ENCODE results near the gene PSMD11. TPM values are rescaled to one million over a fixed set of nuclear protein-coding genes. Genes with fewer than 3 reads are reported as not detected.
"Not testable (repeated sequence)": the region's sequence is repeated elsewhere in the genome, so short reads cannot be mapped to it uniquely, and the experiment has no call there.

PSMD11 gene
- total RNA-seq, 1 donor from 2014 or later: 83.2 TPM

DNA sequence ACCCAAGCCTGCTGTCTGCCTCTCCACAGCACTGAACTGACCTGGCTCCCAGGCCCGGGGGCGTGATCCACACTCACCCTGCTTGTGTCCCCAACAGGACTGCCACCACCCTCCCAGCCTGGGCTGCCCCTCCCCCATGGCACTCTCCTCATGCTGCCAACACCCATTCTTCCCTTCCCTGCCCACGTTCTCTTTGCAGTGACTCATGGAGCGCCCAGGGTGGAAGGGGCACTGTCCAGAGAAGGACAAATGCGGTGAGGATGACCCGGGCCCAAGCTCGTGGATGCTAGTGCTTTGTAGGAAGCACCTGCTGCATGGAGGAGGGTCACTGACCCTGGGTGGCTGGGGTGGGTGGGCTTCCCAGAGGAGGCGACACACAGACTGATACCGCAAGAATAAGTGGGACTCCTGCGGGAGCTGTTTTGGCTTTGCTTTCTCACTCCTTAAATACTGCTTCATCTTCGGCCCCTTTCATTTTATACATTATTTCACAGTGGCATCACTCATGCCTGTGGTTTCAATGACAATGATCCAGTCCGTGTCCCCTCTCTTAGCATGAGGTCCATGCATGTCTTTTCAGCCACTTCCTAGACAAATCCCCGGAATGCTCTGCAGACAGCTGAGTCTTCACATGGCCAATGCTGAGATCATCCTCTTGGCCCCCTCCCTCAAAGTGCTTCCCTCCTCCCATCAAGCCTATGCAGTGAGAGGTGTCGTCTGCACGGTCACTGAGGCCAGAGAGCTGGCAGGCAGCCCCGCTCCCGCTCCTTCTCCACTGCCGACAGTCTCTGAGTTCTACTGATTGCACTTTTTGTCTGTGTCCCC lies 60.1 kb downstream of the PSMD11 start:
- no peak for DNase-seq (ENCODE audit: low spot score in 2 of 2)
- FAIRE-seq: no peak

DNA sequence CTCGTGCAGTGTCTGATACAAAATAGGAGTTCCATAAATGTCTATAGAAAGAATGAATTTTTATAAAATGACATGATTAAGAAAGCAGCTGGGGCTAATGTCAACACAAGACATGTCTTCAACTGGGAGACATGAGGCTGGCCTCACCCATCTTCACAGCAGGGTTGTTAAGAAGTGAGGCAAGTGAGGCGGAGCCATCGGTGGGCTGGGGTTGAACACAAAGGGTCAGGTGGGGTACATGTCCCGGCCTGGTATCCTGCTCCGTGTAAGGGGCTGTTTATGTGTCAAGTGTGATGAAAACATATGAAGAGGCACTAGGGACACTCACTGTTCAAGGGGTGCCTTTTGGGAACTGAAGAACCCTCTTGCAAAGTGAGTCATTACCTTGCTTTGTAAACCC lies 64.6 kb downstream of the PSMD11 start:
- DNase-seq (ENCODE audit: low spot score in 2 of 2): no peak

DNA sequence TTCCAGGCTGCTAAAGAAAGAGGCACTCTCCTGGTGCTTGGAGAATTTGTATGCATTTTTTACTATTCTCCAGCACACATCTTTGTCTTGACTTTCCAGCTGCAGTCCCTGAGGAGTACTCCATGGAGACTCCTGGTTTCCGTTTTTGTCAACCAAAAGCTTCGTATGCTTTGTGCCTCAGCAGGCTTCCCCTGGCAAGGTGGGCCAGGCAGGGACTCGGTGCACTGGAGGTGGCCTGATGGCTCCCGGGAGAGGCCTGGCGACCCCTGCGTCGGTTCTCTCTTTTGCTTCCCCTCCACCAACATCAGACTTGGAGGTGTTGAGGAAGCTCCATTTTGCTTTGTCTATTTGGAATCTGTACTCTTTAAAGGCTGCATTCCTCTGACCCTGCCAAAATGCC lies 66.2 kb downstream of the PSMD11 start:
- no peak for DNase-seq (ENCODE audit: low spot score in 2 of 2)
- FAIRE-seq: no peak

More for the DNA sequence above, 64.6 kb downstream of the PSMD11 start:
- FAIRE-seq: no peak

DNA sequence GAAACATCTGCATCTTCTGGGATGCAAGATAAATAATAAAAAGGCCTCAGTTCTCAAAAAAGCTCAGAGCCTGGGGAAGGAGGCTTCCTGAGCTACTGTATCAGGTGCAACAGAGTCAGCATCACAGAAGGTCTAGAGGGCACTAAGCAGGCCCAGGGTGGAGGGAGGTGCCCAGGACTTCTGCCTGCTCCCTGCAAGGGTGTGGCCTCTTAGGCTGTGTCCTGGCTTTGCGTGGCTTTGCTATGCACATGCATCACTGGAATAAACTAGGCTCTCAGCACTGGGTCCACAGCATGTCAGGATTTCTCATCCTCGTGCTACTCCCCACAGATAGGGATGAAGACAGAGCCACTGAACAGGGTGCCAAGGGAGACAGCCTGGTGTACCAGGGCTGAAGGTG lies 68.0 kb downstream of the PSMD11 start:
- no peak for DNase-seq (ENCODE audit: low spot score in 2 of 2)
- FAIRE-seq: no peak

DNA sequence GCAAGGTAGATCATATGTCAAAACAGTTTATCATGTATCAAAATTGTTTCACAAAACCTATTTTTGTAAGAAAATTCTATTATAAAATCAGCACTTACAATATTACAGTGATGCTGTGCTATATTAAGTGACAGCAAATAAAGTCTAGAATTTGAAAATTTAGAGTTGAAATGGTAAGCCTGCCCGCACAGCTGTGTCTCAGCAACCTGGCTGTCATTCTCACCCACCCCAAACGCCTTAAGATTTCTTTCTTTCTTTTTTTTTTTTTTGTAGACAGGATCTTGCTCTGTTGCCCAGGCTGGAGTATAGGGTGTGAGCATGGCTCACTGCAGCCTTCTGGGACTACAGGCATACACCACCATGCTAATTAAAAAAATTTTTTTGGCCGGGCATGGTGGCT lies 69.3 kb downstream of the PSMD11 start:
- no peak for FAIRE-seq
- DNase-seq (ENCODE audit: low spot score in 2 of 2): no peak

DNA sequence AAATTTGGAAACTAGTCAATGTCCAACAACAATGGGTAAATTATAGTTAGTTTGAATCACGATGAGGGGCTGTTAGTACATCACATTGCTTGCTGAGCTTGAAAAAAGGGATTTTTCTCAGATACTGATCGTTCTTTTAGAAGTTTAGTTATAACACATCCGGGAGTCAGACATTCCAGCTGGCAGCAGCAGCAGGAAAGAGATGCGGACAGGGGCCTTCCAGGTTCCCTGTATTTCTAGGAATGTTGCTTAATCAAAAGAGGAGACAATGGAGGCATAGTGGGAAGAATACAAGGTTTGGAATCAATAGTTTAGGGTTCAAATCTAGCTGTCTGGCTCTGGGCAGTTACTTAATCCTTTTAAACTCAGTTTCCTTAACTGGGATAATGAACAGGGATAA lies 70.3 kb downstream of the PSMD11 start:
- FAIRE-seq: no peak

DNA sequence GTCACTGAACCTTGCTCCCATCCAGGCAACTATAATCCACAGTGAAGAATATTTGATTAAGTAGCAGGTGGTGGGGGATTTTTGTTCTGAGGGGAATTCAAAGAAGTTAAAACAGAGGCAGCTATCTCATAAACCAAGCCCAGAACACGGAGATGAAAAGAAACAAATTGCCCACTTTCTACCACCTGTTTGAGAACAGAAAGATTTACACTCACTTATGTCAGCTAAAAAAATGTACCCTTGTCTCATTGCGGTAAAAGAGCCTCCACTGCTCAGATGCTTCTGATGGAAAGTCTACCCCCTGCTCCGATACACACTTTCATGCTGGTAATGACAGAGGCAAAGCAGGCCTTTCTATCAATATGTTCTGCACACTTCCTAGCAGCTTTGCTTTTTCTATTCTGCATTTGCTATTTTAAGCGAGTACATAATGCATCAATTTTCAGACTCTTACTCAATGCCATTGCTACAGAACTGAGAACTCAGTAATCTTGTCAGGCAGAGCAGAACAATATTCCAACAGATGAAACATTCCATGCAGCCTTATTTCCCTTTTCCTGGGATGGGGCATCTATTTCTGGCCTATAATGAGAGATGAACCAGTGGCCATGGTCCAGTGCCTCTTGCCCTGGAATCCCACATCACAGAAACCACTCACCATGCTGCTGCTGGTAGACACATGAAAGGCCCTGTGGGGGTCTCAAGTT lies 71.5 kb downstream of the PSMD11 start:
- DNase-seq (ENCODE audit: low spot score in 2 of 2) (no peak), FAIRE-seq (no peak)

More for the DNA sequence above, 70.3 kb downstream of the PSMD11 start:
- no peak for DNase-seq (ENCODE audit: low spot score in 2 of 2)

DNA sequence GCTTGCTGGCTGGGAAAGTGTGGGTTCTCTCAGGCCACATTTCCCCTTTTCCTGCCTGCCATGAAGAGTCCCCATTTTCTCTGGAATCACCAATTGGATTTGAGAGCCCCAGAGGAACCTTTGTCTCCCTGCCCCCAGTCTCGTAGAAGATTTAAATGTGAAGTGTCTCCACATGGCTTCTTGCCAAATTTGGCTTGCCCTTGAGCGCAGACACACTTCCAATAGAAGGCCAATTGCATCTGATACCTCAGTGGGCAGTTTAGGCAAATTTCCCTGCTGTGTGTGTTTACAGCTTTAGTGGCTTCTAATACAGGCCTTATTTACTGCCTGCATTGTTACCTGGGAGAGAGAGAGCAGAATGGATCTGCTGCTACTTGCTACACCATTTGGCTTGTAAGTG lies 72.1 kb downstream of the PSMD11 start:
- FAIRE-seq: no peak
- DNase-seq (ENCODE audit: low spot score in 2 of 2): no peak

DNA sequence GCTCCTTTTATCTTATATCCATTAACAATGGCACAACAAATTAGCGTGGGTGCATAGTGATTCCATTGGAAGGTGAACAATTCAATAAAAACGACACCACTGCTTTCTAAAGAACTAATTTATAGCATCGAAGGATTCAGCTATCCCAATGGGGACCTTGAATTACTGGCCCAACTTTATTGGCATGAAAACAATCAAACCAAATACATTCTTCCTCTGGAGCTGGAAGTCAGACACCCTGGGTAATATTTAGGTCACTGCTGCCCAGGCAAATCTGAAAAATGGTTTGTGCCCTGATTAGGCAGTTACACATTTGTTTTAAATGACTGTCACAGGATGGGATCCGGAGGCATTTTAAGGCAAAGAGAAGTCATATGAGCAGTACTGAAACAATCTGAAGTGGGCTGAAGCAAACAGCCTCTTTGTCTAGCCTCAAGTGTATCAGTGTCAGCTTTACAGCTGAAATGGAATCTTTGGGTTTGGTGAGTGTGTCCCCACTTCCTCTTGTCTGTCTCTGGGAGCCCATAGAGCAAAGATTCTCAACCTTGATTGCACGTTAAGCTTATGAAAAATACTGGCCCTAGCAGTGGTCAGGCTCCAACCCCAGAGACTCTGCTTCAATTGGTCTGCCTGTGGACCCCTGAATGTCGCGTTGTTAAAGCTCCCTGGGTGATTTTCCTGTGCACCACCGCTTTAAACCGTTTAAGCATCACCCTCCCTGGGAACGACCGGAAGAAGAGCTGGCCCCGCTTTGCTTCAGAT lies 72.8 kb downstream of the PSMD11 start:
- FAIRE-seq: no peak
- no peak for DNase-seq (ENCODE audit: low spot score in 2 of 2)

DNA sequence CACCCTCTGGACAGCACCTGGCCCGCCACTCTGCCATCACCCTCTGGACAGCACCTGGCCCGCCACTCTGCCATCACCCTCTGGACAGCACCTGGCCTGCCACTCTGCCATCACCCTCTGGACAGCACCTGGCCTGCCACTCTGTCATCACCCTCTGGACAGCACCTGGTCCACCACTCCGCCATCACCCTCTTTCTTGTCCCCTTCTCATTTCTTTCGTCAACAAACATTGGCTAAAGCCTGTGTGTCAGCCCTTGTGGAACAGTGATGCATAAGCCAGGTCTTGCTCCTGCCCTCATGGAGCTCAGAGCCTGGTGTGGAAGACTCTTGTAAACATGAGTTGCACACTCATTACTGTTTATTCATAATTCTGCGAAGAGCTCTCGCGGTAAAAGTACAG lies 73.7 kb downstream of the PSMD11 start:
- no peak for DNase-seq (ENCODE audit: low spot score in 2 of 2)
- no peak for FAIRE-seq

DNA sequence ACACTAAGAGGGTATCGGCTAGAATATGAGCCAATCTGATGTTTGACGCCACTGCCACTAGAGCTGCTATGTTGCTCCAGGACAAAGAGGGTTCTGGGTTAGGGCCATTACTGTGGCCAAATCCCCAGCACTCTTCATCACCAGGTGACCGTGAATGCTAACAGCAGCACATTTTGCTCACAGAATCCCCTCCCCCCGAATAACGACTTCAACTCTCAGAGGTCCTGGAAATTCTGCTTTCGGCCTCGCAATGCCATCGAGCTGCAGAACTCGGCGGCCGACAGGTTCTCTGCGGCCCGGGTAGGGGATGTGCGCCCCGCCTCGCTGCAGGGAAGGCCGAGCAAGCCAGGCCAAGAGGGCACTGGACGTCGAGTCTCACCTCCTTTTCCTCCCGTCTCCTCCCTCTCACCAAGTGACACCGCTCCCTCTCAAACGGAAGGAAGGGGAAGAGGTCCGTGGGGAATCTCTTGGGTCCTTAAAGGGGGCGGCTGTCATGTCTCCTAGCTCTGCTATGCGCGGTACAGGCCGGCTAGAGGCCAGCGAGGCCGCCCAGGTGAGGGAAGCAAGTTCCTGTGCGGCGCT lies 74.4 kb downstream of the PSMD11 start:
- DNase-seq (ENCODE audit: low spot score in 2 of 2): no peak
- FAIRE-seq: no peak

DNA sequence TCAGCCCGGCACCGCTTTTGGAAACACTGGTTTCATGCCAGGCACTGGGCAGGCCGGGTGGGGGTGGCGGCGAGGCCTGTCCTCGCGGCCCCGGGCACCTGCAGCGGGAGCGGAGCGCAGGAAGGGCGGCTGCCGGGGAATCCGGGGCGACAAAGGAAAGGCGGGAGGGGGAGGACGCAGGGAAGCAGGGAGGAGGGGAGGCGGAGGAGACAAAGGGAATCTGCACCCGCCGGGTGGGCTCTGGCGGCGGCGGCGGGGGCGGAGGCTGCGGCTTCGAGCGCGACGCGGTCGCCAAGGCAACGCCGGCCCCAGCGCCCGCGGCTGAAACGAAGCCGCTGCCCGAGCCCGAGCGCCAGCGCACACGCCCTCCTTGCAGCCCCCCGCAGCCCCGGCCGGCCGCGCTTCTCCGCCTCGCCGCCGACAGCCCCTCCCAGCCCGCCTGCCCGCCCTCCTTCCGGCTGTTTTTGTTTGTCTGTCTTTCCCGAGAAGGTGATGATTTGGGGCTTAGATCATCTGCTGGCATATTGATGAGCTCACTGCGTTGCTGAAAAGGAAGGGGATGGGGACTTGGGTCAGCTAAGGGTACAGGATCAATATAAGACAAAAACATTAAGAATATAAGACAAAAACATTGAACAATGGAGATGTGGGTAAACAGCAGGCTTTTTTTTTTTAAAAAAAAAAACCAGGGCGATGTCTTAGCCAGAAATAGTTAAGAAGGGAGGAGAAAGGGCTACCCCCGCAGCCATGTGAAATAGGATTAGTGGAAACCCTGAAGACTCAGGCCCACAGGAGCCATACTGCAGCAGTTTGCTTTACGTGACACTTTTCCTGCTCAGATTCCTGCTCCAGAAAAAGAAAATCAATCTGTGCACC lies 75.2 kb downstream of the PSMD11 start:
- DNase-seq (ENCODE audit: low spot score in 2 of 2) (peak in 1 of 2 donors; percentile 55), FAIRE-seq (no peak)

DNA sequence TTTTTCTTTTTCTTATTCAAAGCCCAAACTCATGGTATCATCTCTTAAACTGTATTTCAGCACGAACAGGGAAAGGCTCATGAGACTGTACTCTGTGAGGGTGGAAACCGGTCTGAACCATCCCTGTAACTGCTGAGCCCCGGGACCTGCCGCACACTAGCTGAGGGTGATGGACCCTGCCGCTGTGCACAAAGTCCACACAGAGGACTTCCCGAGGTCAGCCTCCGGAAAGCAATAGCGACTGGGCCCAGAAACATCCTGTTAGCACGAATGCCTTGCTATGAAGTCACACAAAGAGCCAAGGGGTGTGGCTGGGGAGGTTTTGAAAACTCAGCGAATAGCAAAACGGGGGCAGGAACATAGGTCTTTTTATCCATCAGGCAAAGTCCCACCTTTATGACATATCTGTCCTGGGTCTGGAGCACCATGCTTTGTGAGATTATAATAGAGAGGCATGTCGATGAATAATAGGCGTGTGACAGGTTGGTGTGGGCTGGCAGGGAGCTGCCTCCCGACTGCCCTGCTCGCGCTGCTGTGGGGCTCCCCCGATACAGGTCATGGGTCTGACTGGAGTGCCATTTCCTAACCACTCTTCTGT lies 75.9 kb downstream of the PSMD11 start:
- DNase-seq (ENCODE audit: low spot score in 2 of 2): no peak
- no peak for FAIRE-seq

DNA sequence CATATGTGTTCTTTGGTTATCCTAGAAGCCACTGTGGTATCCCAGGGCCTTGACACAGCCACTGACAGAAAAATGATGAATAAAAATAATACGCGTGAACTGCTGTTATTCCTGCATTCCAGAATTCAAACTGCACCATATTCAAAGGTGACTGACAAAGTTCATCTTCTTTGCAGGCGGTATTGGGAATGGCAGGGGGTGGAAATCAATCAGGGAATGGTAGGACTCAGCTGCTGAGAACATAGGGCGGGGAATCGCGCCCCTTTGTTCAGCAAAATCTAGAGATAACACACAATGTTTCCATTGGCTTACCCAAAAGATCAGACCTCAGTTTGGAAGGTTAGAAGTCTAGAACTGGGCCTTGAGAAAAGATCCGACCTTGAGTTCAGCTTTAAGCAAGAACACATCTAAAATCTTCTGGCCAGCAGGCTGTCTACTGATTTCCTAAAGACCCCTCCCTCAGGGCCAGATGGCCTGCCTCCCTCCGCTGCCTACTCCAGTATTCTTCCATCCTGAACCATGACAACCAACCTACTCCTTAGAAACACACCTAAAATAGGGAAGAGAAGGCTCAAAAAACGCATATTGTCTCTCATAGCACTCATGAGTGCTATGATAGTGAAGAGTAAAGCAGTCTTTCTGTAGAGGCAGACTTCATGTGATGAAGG lies 76.6 kb downstream of the PSMD11 start:
- no peak for DNase-seq (ENCODE audit: low spot score in 2 of 2)
- FAIRE-seq: no peak

DNA sequence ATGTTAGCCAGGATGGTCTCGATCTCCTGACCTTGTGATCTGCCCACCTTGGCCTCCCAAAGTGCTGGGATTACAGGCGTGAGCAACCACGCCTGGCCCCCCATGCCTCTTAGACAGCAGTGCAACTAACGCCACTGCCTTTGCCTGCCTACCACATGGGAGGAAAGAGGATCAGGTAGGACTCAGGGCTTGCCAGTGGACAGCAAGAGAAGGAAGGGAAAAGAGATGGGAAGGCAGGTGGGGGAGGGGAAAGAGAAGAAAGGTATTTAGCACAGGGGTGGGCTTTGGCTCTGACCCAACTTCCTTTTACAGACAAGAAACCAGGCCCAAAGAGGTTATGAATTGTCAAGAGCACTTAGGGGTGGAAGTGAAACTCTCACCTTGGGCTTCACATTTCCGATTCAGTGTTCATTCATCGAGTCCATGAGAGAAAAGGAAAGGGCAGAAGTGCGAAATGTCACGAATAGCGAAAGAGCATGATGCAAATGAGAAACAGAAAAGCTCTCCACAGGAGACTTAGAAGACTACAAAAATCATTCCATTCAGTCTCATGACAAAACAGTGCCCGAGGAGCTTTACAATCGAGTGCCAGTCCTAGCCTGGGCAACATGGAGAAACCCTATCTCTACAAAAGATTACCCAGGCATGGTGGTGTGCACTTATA lies 78.8 kb downstream of the PSMD11 start:
- FAIRE-seq (no peak), DNase-seq (ENCODE audit: low spot score in 2 of 2) (no peak)

DNA sequence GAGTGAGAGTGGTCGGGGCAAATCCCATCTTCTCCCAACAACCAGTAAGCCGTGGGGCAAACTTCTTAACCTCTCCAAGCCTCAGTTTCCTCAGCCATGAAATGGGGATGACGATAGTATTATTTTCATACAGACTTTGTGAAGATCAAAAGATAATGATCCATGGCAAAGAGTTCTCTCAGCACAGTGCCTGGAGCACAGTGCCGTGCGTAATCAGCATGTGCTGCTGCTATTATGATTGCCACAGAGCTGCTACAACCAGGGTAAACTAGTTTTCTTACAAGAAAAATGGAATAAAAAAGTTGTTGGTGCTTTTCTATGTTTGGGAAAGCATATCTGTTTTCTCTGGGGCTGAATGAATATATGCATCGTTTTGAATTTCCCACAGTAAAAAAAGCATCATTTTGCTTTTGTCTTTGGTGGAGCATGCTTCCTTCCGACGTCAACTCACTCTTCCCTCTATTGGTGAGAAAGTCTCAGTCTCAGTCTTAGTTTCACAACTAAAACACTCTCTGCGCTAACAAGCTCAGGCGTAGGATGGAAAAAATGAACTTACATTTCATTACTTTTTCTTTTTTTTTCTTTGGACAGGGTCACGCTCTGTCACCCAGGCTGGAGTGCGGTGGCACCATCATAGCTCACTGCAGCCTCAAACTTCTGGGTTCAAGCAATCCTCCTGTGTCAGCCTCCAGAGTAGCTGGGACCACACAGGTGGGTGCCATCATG lies 79.7 kb downstream of the PSMD11 start:
- DNase-seq (ENCODE audit: low spot score in 2 of 2) (no peak), FAIRE-seq (no peak)

DNA sequence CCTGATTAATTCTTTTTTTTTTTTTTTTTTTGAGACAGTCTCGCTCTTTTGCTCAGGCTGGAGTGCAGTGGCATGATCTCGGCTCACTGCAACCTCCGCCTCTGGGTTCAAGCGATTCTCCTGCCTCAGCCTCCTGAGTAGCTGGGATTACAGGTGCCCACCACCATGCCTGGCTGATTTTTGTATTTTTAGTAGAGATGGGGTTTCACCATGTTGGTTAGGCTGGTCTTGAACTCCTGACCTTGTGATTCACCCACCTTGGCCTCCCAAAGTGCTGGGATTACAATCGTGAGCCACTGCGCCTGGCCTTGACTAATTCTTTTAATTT lies 80.2 kb downstream of the PSMD11 start:
- FAIRE-seq: not testable (repeated sequence)

DNA sequence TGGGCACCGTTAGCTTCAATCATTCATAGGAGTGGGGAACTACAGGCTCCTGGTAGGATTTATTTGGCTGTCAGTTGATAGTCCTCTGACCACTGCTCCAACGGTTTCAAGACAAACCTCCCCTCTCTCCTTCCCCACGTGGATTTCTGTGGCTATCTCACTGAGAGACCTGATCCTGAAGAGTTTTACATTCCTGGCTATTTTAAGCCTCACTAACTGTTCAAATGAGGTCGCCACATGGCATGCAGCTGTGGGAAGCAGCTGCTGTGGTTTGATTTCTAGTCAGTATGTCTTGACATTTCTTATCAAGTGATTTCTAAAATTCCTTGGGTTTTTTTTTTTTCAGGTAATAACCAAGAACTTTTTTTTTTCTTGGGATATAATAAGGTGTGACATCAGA lies 80.8 kb downstream of the PSMD11 start:
- DNase-seq (ENCODE audit: low spot score in 2 of 2) (no peak), FAIRE-seq (no peak)

More for the DNA sequence above, 80.2 kb downstream of the PSMD11 start:
- not testable (repeated sequence) for DNase-seq (ENCODE audit: low spot score in 2 of 2)
